AG04449 (cell line): ENCODE results near the gene PBX1.
A peak's percentile ranks its signal among the peaks of the same experiment; 100 is the strongest.

Source experiments
- CTCF ChIA-PET: fragments of 350-600 bp; formaldehyde crosslinking; extraction: SDS; loops from one replicate; lab custom pipeline; 2021; ENCODE audit warnings: antibody characterized with exemption; lab: Yijun Ruan, JAX
- POLR2A ChIA-PET: fragments of 400-600, 350-600 bp; formaldehyde crosslinking; extraction: SDS; loops from one replicate; lab custom pipeline; 2020; ENCODE audit warnings: antibody characterized with exemption, inconsistent platforms; lab: Yijun Ruan, JAX
- DNase-seq: peaks from one replicate; pipeline ENCODE4 v3.0.0-alpha.2; 2010; ENCODE audit warnings: low read depth, low spot score
- H3K4me3 ChIP-seq: 2 replicates; pipeline ENCODE4 v1.5.1; 2011; ENCODE audit warnings: low read depth, mild to moderate bottlenecking, control low read depth, low read length
- TF ChIP-seq, protein P1 (sequence below): IDR thresholded peaks from one replicate; pipeline ENCODE4 v1.5.1; 2011; ENCODE audit warnings: mild to moderate bottlenecking, moderate library complexity, low read length, control low read depth, inconsistent platforms; ENCODE audit not compliant: insufficient read depth; ENCODE audit errors: missing control alignments

The PBX1 gene

GRCh38 chr1:164760569-164760968 lies 201.6 kb downstream of the PBX1 start:
- TF ChIP-seq, protein P1, sequence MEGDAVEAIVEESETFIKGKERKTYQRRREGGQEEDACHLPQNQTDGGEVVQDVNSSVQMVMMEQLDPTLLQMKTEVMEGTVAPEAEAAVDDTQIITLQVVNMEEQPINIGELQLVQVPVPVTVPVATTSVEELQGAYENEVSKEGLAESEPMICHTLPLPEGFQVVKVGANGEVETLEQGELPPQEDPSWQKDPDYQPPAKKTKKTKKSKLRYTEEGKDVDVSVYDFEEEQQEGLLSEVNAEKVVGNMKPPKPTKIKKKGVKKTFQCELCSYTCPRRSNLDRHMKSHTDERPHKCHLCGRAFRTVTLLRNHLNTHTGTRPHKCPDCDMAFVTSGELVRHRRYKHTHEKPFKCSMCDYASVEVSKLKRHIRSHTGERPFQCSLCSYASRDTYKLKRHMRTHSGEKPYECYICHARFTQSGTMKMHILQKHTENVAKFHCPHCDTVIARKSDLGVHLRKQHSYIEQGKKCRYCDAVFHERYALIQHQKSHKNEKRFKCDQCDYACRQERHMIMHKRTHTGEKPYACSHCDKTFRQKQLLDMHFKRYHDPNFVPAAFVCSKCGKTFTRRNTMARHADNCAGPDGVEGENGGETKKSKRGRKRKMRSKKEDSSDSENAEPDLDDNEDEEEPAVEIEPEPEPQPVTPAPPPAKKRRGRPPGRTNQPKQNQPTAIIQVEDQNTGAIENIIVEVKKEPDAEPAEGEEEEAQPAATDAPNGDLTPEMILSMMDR, result no peak
- ChIA-PET POLR2A (no interaction called here), CTCF (no interaction called here)
- no peak overlapping the region for H3K4me3 ChIP-seq
- DNase-seq, result no peak

DNA sequence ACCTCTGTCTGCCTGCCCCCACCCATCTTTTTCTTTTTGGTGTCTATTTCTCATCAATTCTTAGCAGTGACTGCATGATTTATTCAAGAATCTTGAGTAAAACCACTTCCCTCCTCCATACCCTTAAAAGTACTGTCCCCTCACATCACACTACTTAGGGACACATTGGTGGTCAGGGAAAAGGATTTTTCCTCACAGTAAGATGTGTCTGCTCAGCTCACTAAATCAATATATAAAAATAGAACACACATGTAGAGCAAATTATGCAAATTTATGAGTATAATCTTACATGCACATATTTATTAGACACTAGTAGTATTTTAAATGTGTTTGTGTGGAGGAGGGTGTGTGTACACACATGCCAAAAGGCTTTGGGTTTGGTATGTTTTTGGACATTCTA lies 202.0 kb downstream of the PBX1 start:
- ChIA-PET CTCF (no interaction called here), POLR2A (no interaction called here)
- TF ChIP-seq, protein P1, result no peak
- no peak for DNase-seq
- H3K4me3 ChIP-seq, result no peak overlapping the region

DNA sequence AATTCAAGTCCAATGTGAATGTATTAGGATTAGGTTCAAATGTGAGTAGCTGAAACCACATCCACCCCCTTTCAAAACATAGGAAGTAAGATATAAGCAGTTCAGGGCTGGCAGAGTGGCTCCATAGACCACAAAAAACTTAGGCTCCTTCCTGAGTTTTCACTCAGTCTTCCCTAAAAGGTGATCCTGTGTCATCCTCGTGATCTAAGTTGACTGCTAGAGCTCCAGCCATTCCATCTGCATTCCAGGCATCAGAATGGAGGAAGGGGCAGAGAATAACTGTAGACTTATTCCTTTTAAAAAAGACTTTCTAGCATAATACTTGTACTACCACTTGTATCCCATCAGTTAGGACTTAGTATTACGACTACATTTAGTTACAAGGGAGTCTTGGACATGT lies 204.1 kb downstream of the PBX1 start:
- no peak for DNase-seq
- ChIA-PET POLR2A (no interaction called here), CTCF (interaction anchor here (2.9 kb wide), 1 partner anchor 24 kb away, joined by 12 read pairs; no protein-coding TSS in a partner anchor)
- TF ChIP-seq, protein P1, result no peak
- no peak overlapping the region for H3K4me3 ChIP-seq

GRCh38 chr1:164764333-164764732 lies 205.3 kb downstream of the PBX1 start:
- CTCF ChIA-PET, result interaction anchor here (1.0 to 2.9 kb wide), 3 partner anchors 9 to 23 kb away, joined by 4 to 12 read pairs (median 6); no protein-coding TSS in a partner anchor
- DNase-seq, result no peak
- TF ChIP-seq, protein P1, result no peak

DNA sequence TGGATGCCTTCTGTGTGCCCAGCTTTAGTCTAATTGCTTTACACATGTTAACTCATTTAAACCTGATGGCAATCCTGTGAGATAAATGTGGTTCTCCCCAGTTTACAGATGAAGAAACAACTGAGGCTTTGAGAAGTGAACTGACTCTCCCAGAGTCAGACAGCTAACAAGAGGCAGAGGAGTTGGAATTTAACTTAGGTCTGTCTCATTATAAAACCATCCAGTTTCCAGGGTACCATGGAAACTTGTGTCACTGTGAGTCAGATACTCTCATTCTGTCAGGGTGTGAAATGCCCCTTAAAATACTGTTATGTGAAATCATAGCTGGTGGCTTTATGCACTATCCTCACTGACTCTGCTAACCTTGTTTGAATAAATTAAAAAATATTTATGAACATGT lies 206.6 kb downstream of the PBX1 start:
- CTCF ChIA-PET, result interaction anchor here (2.9 kb wide), 1 partner anchor 22 kb away, joined by 12 read pairs; no protein-coding TSS in a partner anchor
- DNase-seq, result peak; percentile 86
- POLR2A ChIA-PET, result interaction anchor here (0.7 to 1.5 kb wide), 5 partner anchors 15 to 40 kb away, joined by 3 to 5 read pairs (median 3); no protein-coding TSS in a partner anchor
- no peak overlapping the region for H3K4me3 ChIP-seq
- TF ChIP-seq, protein P1, result no peak

More at GRCh38 chr1:164764333-164764732, 205.3 kb downstream of the PBX1 start:
- no peak overlapping the region for H3K4me3 ChIP-seq
- POLR2A ChIA-PET, result interaction anchor here (0.6 to 1.3 kb wide), 3 partner anchors 16 to 206 kb away, joined by 3 read pairs; partner anchors contain the start of gene PBX1

DNA sequence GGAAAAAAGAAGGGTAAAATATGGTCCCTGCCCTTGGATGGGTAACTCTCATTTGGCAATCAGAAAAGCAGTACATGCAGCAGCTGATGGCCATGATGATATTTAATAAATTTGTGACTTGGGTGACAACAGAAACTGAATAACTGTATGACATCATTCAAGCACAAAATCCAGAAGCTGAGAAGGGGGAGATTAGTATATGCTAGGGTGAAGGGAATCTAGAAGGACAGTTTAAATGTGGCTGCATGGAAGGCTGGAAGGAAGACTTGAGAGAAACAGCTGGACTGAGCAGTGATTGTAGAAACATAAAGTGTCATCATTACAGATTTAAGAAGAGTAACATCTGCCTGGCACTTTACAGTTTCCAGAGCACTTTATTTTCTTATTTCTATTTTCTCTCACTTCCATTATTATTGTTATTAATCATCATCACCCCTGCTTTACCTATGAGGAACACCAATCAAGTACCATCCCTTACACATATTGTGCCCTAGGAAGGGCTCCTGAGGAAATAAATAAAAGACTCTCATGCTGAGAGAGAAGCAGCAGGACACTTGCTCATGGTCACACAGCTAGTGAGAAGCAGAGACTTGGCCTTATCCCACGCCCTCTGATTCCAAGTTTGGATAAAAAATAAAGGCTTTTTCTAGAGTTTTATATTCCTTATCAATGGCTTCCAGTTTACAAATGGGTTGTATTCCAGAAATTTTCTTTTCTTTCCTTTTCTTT lies 207.2 kb downstream of the PBX1 start:
- TF ChIP-seq, protein P1, result no peak
- no peak for DNase-seq
- ChIA-PET CTCF (interaction anchor here (1.1 kb wide), 2 partner anchors 21 to 130 kb away, joined by 3 to 7 read pairs; no protein-coding TSS in a partner anchor), POLR2A (interaction anchor here (1.0 to 1.5 kb wide), 5 partner anchors 15 to 207 kb away, joined by 3 to 5 read pairs (median 4); partner anchors contain the start of gene PBX1)
- no peak overlapping the region for H3K4me3 ChIP-seq
